OCI-LY7 (cell line): ENCODE data around the gene ZCWPW2. TPM values are rescaled to one million over a fixed set of nuclear protein-coding genes. Genes with fewer than 3 reads are reported as not detected.

Source experiments
- BruUV-seq: library from RNA; stranded (reverse); fragments of 400-500 nt; replicated peaks from 2 replicates; lab custom pipeline; 2021; lab: Mats Ljungman, UMichigan
- CTCF ChIA-PET: fragments of 300-600 bp; sonication (Branson Sonifier 250); formaldehyde crosslinking; loops from one replicate; lab custom pipeline; 2022; ENCODE audit warnings: antibody characterized with exemption; ENCODE audit not compliant: unreplicated experiment; lab: Charles Lee
- POLR2A ChIA-PET: fragments of 300-600 bp; sonication (Branson Sonifier 250); formaldehyde crosslinking; loops from one replicate; lab custom pipeline; 2022; ENCODE audit warnings: antibody characterized with exemption; lab: Charles Lee
- DNase-seq: peaks from one replicate; pipeline ENCODE4 v3.0.0-alpha.2; 2015; ENCODE audit warnings: low spot score
- H2AFZ ChIP-seq: fragments of 200-600 bp; sonication (generic), shearing (Covaris generic); 2 replicates; pipeline ENCODE4 v1.6.1; 2014; ENCODE audit warnings: mild to moderate bottlenecking, antibody characterized with exemption, low read length, moderate library complexity
- H3K27ac ChIP-seq: fragments of 200-600 bp; sonication (generic); 2 replicates; pipeline ENCODE4 v1.5.1; 2014; ENCODE audit warnings: mixed run types, low read depth, mild to moderate bottlenecking, moderate library complexity, low read length, inconsistent platforms; ENCODE audit not compliant: poor library complexity, severe bottlenecking
- H3K36me3 ChIP-seq: fragments of 200-600 bp; sonication (generic); 2 replicates; pipeline ENCODE4 v1.6.1; 2014; ENCODE audit warnings: mild to moderate bottlenecking, antibody characterized with exemption, low read length, moderate library complexity, mixed read lengths; ENCODE audit not compliant: insufficient read depth
- H3K4me1 ChIP-seq: fragments of 200-600 bp; sonication (generic); 2 replicates; pipeline ENCODE4 v1.5.1; 2014; ENCODE audit warnings: mild to moderate bottlenecking, low read length; ENCODE audit not compliant: insufficient read depth, poor library complexity, severe bottlenecking
- H3K4me2 ChIP-seq: fragments of 200-600 bp; sonication (generic); 2 replicates; pipeline ENCODE4 v1.6.1; 2014; ENCODE audit warnings: mild to moderate bottlenecking, low read length
- H3K4me3 ChIP-seq: fragments of 200-600 bp; sonication (generic); 2 replicates; pipeline ENCODE4 v1.5.1; 2014; ENCODE audit warnings: mild to moderate bottlenecking, low read depth, low read length; ENCODE audit not compliant: poor library complexity, severe bottlenecking
- H3K79me2 ChIP-seq: fragments of 200-600 bp; sonication (generic); 2 replicates; pipeline ENCODE4 v1.6.1; 2016; ENCODE audit warnings: low read depth, mild to moderate bottlenecking, low read length, moderate library complexity, mixed read lengths; ENCODE audit not compliant: insufficient read depth
- H3K9me2 ChIP-seq: fragments of 200-600 bp; sonication (generic); 2 replicates; pipeline ENCODE4 v1.6.1; 2016; ENCODE audit warnings: mild to moderate bottlenecking, low read length, mixed read lengths; ENCODE audit not compliant: insufficient read depth
- H3K9me3 ChIP-seq: fragments of 200-600 bp; sonication (generic); 2 replicates; pipeline ENCODE4 v1.6.1; 2014; ENCODE audit warnings: mild to moderate bottlenecking, mixed run types, low read length, mixed read lengths
- H4K20me1 ChIP-seq: fragments of 200-600 bp; sonication (generic); 2 replicates; pipeline ENCODE4 v1.6.1; 2014; ENCODE audit warnings: mild to moderate bottlenecking, antibody characterized with exemption, low read length, moderate library complexity, mixed read lengths; ENCODE audit not compliant: insufficient read depth
- CTCF ChIP-seq: fragments of 200-600 bp; sonication (generic); conservative IDR thresholded peaks from 2 replicates; pipeline ENCODE4 v1.5.1; 2014; ENCODE audit warnings: mild to moderate bottlenecking, antibody characterized with exemption, low read length, moderate library complexity, mixed read lengths
- EZH2phosphoT487 ChIP-seq: fragments of 200-600 bp; sonication (generic); IDR thresholded peaks from 2 replicates; pipeline ENCODE4 v1.6.1; 2018; ENCODE audit warnings: low read depth, borderline replicate concordance, mild to moderate bottlenecking, mixed run types, antibody characterized with exemption, low read length, moderate library complexity, mixed read lengths
- intact Hi-C: fragments of 100-400 bp; cut with micrococcal nuclease; formaldehyde crosslinking; loops from one replicate; pipeline ENCODE4 v1.10.0; 2022; ENCODE audit not compliant: unreplicated experiment
- total RNA-seq, 2 experiments: library from RNA; depleted of rRNA in 1 of 2; stranded (reverse); fragments of >200 nt in 1 of 2; shearing (Covaris generic) in 1 of 2; gene quantifications; 2 replicates each; pipeline ENCODE4 v1.2.3, GENCODE V29; 2014 to 2022

Gene ZCWPW2
- total RNA-seq, 2 experiments from 2014 or later, result 0.32 TPM; not detected in 1

GRCh38 chr3:28348265-28348628, 274 bp upstream of the ZCWPW2 start:
- peak overlapping the region; percentile 87 for H3K4me2 ChIP-seq
- H3K9me3 ChIP-seq, result no peaks in the 10 kb centered on the region
- H3K79me2 ChIP-seq, result peaks cover 60% of the 10 kb centered on the region; the same call in 1 of the 2 replicates
- TF ChIP-seq CTCF, result no peak
- TF ChIP-seq EZH2phosphoT487, result no peak
- peaks cover 31% of the 10 kb centered on the region for H3K4me1 ChIP-seq
- intact Hi-C loops, result loop anchor here (2.0 to 10.0 kb wide), 2 partner anchors 107 to 863 kb away; partner anchors contain the start of genes CMC1 and SLC4A7
- H4K20me1 ChIP-seq, result 0 out of 2 replicates have a peak, but pooled peaks cover 20% of the 10 kb centered on the region
- DNase-seq, result no peak
- H3K27ac ChIP-seq, result peak overlapping the region; percentile 56
- no TSS peak for BruUV-seq
- H3K36me3 ChIP-seq, result 0 out of 2 replicates have a peak, but pooled peaks cover 7% of the 10 kb centered on the region
- CTCF ChIA-PET, result no interaction called here
- POLR2A ChIA-PET, result interaction anchor here (0.7 to 4.1 kb wide), 7 partner anchors 9 to 1267 kb away, joined by 3 to 15 read pairs (median 5); no protein-coding TSS in a partner anchor
- H3K9me2 ChIP-seq, result no peaks in the 10 kb centered on the region; the same call in 1 of the 2 replicates
- peak overlapping the region; percentile 92 for H2AFZ ChIP-seq
- peak overlapping the region; percentile 90 for H3K4me3 ChIP-seq

- H3K9me2 ChIP-seq, result no peaks in the 10 kb centered on the region; the same call in 1 of the 2 replicates
- peaks cover 31% of the 10 kb centered on the region for H3K4me1 ChIP-seq
- H3K4me2 ChIP-seq, result peak overlapping the region; percentile 87
- H3K36me3 ChIP-seq, result peaks cover 7% of the 10 kb centered on the region; the same call in 1 of the 2 replicates
- no TSS peak for BruUV-seq
- no peaks in the 10 kb centered on the region for H3K9me3 ChIP-seq
- TF ChIP-seq EZH2phosphoT487 (no peak), CTCF (no peak; the same call in 1 of the 2 replicates)
- H2AFZ ChIP-seq, result peak overlapping the region; percentile 92
- ChIA-PET POLR2A (interaction anchor here (1.0 to 4.1 kb wide), 7 partner anchors 11 to 109 kb away, joined by 3 to 15 read pairs (median 5); no protein-coding TSS in a partner anchor), CTCF (no interaction called here)
- no peak for DNase-seq
- H4K20me1 ChIP-seq, result 0 out of 2 replicates have a peak, but pooled peaks cover 20% of the 10 kb centered on the region
- H3K27ac ChIP-seq, result peak overlapping the region; percentile 56
- peaks cover 55% of the 10 kb centered on the region; the same call in 1 of the 2 replicates for H3K79me2 ChIP-seq
- intact Hi-C loops, result loop anchor here (2.0 to 10.0 kb wide), 2 partner anchors 109 to 865 kb away; partner anchors contain the start of genes CMC1 and SLC4A7
- peak overlapping the region; percentile 90 for H3K4me3 ChIP-seq
Measured at GRCh38 chr3:28349469-28350000, 1.0 kb downstream of the ZCWPW2 start.

GRCh38 chr3:28376424-28376823, 27.9 kb downstream of the ZCWPW2 start:
- BruUV-seq, result no TSS peak
- POLR2A ChIA-PET, result no interaction called here
- no peaks in the 10 kb centered on the region; the same call in 1 of the 2 replicates for H3K9me2 ChIP-seq
- H3K27ac ChIP-seq, result no peak overlapping the region
- no peaks in the 10 kb centered on the region for H4K20me1 ChIP-seq
- no peak for DNase-seq
- no peak overlapping the region for H3K4me2 ChIP-seq
- no peak overlapping the region for H2AFZ ChIP-seq
- TF ChIP-seq CTCF (no peak), EZH2phosphoT487 (no peak)
- no peak overlapping the region for H3K4me3 ChIP-seq
- intact Hi-C loops, result no loop called here
- no peaks in the 10 kb centered on the region for H3K4me1 ChIP-seq
- CTCF ChIA-PET, result no interaction called here
- 0 out of 2 replicates have a peak, but pooled peaks cover 4% of the 10 kb centered on the region for H3K9me3 ChIP-seq
- no peaks in the 10 kb centered on the region for H3K36me3 ChIP-seq
- no peaks in the 10 kb centered on the region for H3K79me2 ChIP-seq
